HG02970 (cell line): ENCODE data around the gene MTUS2.

Experiments used
- ATAC-seq: cut with Tn5 transposase; IDR thresholded peaks from one replicate; pipeline ENCODE4 v1.9.1; 2021; ENCODE audit warnings: mild to moderate bottlenecking, moderate library complexity, moderate number of reproducible peaks; ENCODE audit not compliant: unreplicated experiment, low FRiP score

MTUS2 gene

GRCh38 chr13:29021311-29021710 lies 201.2 kb downstream of the MTUS2 start:
- no peak for ATAC-seq

- no peak for ATAC-seq
These were observed 201.6 kb downstream of the MTUS2 start for GRCh38 chr13:29021717-29022116.

DNA sequence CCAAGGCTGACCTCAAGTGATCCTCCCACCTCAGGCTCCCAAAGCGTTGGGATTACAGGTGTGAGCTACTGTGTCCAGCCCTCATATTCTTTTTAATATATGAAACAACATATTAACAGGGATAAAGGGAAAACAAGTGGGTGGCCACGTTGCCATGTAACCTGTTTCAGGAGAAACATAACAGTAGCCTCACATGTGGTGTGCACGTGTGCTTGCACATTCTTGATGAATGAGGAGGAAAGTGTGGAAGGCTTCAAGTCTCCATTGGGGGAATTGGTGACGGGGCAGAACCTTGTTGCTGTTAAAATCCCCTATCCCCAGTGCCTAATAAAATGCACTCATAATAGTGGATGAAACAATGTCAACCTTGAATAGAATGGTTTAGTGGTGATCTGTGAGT lies 202.3 kb downstream of the MTUS2 start:
- no peak for ATAC-seq

DNA sequence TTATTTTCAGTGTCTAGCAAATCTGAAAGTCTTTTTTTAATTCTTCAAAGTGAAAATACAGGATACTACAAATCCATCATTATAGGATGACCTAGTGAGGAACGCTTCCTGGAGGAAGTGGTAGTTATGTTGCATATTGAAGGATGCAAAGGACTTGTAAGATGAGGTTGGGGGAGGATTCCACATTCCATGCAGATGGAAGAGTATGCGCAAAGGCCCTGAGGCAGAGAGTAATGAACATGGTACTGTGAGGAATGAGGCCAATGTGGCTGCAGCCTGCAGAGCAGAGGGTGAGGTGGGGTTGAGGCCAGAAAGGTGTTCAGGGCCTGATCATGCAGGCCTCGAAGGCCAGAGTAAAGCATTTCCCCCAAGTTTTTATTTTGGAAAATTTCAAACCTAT lies 202.8 kb downstream of the MTUS2 start:
- no peak for ATAC-seq

DNA sequence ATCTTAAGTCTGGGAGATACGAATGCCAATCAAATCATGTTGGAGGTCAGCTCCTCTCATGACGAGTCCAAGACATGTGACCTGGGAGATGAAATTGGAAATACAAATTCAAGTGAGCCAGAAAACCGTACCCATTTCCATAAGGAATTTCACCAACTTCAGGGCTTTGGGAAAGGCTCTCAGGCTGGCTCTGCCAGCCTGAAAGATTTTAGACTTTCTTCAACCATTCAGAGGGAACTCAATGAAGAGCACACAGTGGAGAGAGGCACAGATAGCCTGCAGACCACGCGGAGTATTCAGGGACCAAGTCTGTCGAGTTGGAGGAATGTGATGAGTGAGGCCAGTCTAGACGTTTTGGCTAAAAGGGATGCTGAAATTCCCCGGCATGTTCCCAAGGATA lies 204.6 kb downstream of the MTUS2 start:
- no peak for ATAC-seq

- ATAC-seq = no peak
These were observed 208.7 kb downstream of the MTUS2 start for GRCh38 chr13:29028868-29029267.

DNA sequence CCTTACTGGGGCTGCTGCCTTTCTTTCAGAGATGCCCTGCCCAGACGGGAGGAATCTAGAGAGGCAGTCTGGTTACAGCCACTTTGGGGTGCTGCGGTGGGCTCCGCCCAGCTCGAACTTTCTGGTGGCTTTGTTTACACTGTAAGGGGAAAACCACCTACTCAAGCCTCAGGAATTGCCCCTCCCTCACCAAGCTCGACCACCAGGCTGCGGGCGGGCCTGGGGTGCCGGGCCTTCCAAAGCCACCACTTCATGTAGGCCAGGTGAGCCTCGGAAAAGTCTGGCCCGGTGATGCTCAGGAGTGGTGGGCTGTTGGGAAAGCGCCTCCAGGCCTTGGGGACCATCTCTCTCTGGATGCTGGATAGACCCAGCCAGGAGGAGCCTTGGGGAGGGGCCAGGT lies 218.6 kb downstream of the MTUS2 start:
- ATAC-seq = no peak

DNA sequence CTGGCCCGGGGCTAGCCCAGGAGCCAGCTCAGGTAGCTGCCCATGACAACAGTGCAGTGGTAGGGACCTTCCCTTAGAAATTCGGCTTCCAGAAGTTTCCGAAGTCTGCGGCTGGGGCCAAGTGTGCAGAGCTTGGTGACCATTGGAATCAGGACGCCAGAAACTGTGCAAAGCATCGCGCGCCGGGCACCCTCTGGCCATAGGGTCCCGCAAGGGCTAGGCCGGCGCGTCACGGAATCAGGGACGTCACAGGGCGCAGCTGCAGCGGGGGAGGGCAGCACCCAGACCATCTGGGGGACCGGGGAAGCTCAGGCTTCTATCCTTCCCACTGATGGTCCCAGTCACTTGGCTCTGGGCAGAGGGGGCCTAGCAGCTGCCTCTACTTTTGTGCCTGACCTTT lies 219.1 kb downstream of the MTUS2 start:
- no peak for ATAC-seq

DNA sequence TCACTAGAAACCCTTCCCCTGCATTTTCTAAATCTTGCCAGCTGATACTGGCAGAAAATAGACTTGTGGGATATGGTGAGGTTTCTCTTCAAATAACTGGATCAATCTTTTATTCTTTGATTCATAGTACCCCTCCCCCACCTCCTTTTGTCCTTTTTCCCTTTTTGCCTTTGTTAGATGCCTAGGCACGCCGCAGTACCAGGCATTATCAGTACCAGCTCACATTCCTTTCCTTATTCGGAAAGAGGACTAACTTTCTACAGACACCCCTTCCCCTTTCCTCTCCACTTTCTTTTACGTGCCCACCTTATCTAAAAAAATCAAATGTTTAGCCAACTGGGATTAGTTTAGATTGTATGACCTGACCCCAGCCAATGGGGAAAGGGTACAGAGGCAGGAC lies 226.4 kb downstream of the MTUS2 start:
- no peak for ATAC-seq

DNA sequence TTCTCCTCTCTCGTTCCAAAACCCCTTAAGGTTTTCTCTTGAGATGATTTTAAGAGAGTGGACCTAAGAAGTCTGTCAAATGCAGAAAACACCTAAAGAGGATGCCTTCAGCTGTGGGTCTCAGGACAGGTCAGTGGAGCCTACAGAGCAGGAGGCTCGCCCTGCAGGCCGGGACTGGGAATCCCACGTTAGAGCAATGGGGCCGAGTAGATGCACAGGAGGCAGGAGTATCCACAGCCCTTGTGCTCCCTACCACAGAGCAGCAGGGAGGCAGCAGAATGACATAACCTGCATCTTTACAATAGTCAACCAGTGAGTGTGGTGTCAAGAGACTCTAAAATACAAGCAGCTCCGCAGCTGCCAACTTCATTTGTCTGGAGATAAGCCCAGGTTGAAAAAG lies 229.4 kb downstream of the MTUS2 start:
- ATAC-seq = no peak

- ATAC-seq = no peak
These were observed 230.6 kb downstream of the MTUS2 start for GRCh38 chr13:29050719-29051118.

- no peak for ATAC-seq
These were observed 239.7 kb downstream of the MTUS2 start for GRCh38 chr13:29059800-29060199.

DNA sequence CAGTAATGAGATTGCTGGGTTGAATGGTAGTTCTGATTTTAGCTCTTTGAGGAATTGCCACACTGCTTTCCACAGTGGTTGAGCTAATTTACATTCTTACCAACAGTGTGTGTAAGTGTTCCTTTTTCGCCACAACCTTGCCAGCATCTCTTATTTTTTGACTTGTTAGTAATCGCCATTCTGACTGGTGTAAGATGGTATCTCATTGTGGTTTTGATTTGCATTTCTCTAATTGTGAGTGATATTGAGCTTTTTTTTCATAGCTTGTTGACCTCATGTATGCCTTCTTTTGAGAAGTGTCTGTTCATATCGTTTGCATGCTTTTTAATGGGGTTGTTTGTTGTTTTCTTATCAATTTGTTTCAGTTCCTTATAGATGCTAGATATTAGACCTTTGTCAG lies 245.0 kb downstream of the MTUS2 start:
- no peak for ATAC-seq

GRCh38 chr13:29067306-29067945 lies 247.3 kb downstream of the MTUS2 start:
- ATAC-seq = no peak

DNA sequence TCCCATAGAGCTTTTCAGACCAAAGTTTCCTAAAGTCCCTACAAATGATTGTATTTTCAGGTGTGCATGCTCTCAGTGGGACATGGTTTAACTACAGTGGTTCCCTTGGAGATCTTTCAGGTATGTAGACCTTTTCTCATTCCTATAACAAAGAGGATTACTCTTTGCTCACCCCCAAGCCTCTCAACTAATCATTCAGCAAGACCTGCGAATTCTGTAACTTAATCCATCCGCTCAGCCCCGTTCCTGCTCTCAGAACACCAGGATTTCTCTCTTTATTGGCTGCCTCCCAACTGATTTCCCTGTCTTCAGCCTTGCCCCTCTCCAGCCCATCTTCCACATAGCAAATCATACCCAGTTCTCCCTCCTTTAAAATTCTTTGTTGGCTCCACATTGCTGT lies 253.6 kb downstream of the MTUS2 start:
- ATAC-seq = no peak

DNA sequence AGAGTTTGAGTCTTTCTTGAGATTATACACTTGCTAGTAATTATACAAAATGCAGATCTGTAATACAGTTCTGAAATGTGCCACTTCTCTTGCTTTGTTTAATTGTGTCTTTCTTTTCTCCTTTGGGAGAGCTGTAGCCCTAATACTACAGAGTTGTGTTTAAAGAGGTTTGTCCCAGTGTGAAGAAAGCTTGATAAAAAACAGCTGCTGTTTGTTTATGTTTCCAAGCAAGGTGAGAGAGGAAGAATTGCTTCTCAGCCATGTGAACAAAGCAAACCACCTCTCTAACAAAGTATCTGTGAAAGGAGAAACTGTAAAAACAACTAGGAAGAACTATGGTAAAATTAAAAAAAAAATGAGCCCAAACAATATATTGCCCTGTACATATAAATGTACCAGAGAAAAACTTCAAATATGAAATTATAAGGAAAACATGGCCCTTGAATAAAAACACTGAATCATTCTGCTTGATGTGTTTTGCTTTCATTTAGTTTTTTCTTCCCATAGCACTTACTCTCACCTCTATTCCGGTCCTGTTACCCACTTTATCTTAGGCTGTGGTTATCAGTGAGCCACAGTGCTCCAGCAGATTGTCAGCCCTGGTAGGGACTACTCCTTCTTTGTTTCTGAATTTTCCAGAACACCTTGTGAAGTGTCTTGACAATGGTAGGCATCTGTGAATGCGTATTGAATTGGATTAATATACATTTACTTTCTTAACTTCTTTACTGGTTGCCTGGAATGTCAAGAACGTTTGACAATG lies 257.1 kb downstream of the MTUS2 start:
- ATAC-seq = no peak

DNA sequence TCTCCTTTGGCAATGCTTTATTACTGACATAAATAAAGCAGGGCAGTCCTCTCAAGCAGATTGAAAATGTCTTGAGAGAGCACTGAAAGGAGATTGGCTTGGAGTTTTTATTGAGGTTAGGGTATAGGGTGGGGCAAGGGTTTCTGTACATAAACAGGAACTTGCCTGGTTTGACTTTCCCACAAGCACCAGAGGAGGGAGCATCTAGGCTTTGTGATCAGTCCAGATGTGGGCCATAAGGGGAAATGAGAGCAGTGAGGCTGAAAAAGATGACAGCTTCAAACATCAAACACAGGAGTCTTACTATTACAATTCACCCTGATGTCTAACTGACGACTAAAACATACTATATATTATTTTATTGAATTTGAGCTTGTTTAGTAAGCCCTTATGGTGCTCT lies 260.9 kb downstream of the MTUS2 start:
- no peak for ATAC-seq

GRCh38 chr13:29081697-29082440 lies 261.7 kb downstream of the MTUS2 start:
- ATAC-seq = no peak

DNA sequence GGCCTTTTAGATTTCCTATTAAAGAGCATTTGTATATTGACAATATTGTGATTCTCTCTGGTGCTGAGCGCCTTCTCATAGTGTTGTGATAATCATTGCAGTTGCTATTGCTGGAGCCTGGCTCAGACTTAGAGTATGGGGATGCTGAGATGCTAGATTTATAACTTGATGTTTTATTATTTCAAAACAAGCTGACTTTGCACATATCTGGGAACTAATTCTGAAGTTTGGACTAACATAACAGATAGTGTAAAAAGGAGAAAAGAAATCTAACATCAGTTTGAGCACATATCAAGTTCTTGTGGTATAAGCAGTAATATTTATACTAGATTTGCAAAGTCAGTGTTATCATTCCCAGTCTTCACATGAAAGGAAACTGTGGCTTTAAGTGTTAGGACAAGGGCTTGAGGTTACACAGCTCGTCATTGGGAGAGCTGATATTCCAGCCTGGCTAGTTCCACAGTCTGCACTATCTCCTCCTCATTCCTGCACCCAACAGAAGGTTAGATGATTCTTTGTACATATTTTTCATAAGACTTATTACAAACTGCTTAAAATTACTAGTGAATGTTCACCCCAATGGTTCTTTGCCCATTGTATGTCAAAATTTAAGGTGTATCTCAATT lies 279.8 kb downstream of the MTUS2 start:
- no peak for ATAC-seq

DNA sequence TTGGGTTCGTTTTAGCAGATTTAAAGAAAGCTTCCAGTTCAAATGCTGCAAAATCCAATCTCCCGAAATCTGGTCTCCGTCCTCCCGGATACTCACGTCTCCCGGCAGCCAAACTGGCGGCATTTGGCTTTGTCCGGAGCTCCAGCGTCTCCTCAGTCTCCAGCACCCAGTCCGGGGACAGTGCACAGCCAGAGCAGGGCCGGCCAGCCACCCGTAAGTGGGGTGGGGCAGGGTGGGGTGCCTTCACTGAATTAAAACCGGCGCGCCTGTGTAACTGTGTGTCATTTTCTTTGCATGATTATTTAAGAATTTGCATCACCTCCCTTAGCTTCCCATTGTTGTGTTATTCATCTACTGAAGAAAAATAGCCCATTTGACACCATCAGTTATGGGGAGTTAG lies 280.6 kb downstream of the MTUS2 start:
- no peak for ATAC-seq

DNA sequence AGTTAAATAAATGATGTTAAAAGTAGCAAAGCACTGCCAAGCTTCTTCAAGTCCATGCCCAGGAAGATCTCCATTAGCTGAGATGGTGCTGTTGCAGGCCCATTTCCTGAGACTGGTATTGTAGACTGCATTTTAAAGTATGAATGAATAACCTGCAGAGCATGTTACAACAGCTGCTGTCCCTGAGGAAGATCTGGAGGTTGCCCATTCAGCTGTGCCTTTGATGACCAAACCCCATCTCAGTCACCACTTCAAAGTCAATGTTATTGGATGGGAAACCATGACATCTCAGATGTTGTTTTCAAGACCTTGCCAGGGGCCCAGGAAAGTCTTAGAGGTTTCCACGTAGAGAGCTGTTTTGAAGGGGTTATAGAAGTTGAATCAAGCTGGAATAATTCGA lies 281.3 kb downstream of the MTUS2 start:
- no peak for ATAC-seq
